Memory B cell (primary cell): Measurements from ENCODE around the gene HKDC1.

Experiments
- ATAC-seq: fragments of 150-1000 bp; cut with Tn5 transposase; 2 replicates; pipeline ENCODE4 v1.10.0; 2021; ENCODE audit warnings: low read depth, mild to moderate bottlenecking, moderate library complexity
- DNase-seq, 2 donors: peaks; one replicate each; pipeline ENCODE4 v3.0.0; 2022; ENCODE audit warnings: low spot score in 2 of 2
- H3K27ac Mint-ChIP-seq: one replicate; pipeline ENCODE4 v1.8.0; 2022; ENCODE audit warnings: mild to moderate bottlenecking, moderate library complexity, mixed read lengths
- H3K27me3 Mint-ChIP-seq: one replicate; pipeline ENCODE4 v1.8.0; 2022; ENCODE audit warnings: mixed read lengths
- H3K36me3 Mint-ChIP-seq: one replicate; pipeline ENCODE4 v1.8.0; 2022; ENCODE audit warnings: mild to moderate bottlenecking, mixed read lengths
- H3K4me1 Mint-ChIP-seq: one replicate; pipeline ENCODE4 v1.8.0; 2022; ENCODE audit warnings: mixed read lengths
- H3K4me3 Mint-ChIP-seq: one replicate; pipeline ENCODE4 v1.8.0; 2022; ENCODE audit warnings: mild to moderate bottlenecking, moderate library complexity, mixed read lengths
- H3K9me3 Mint-ChIP-seq: one replicate; pipeline ENCODE4 v1.8.0; 2022; ENCODE audit warnings: mixed read lengths

Gene HKDC1

DNA sequence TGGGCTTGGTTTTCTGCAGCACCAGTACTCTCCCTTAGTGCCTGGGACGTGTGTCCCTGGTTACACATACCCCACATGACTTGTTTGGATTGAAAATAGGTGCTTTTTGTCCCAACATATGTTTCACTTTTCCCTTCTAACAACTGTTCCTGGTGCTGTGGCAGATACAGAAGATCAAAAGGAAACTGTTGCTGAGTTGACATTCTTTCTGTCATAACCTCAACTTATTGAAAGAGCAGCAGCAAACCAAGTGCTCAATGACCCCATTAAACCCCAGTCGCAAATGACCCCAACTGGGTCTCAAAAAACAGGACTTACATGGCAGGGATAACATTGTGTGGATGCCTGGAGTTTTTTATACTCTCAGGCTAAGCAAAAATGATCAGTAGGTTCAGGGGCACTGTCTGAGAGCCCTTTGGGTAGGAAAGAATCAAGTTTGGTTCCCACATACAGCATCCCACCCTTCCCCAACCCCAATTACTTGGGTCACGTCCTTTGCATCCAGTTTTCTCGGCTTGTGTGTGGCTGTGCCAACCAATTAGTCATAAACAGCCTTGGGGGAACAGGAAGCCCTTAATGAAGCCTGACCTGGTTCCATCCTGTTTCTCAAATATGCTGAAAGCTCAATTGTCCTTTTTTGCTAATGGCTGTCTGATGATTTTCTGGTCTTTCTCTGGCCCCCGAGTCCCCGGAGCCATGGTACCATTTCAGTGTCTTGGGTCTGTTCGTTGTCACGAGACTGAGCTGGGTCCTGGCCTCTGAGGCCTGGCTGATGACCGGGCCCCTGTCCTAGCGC is 4.9 kb downstream of the HKDC1 start:
- Mint-ChIP-seq H3K27me3 (no peaks in the 10 kb centered on the region), H3K9me3 (no peaks in the 10 kb centered on the region), H3K4me3 (no peak overlapping the region), H3K4me1 (peaks cover 49% of the 10 kb centered on the region), H3K36me3 (no peaks in the 10 kb centered on the region), H3K27ac (peak overlapping the region; percentile 20)
- ATAC-seq: no peak
- no peak for DNase-seq

GRCh38 chr10:69225681-69226080 is 5.5 kb downstream of the HKDC1 start:
- H3K27me3 Mint-ChIP-seq: no peaks in the 10 kb centered on the region
- no peak overlapping the region for H3K27ac Mint-ChIP-seq
- no peak for DNase-seq
- ATAC-seq: no peak
- H3K36me3 Mint-ChIP-seq: no peaks in the 10 kb centered on the region
- peaks cover 47% of the 10 kb centered on the region for H3K4me1 Mint-ChIP-seq
- H3K9me3 Mint-ChIP-seq: no peaks in the 10 kb centered on the region
- H3K4me3 Mint-ChIP-seq: no peak overlapping the region

DNA sequence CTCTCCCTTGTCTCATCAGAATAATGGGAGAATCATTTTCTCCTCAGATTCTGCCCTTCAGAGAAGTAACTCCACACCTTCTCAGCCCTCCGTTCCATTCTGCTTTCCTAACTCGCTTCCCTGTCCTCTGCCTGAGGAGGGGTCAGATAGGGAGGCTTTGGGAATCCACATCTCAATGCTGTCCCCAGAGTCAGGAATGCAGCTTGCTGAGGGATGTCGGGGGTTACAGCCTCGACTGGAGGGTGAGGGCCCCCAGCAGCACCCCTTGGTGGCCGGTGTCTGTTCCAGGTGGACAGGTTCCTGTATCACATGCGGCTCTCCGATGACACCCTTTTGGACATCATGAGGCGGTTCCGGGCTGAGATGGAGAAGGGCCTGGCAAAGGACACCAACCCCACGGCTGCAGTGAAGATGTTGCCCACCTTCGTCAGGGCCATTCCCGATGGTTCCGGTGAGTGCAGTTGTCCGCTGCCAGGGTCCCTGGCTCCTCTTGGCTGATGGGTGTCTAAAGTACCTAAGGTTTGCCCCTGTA is 6.9 kb downstream of the HKDC1 start:
- H3K4me1 Mint-ChIP-seq: peaks cover 46% of the 10 kb centered on the region
- ATAC-seq (no peak), DNase-seq (no peak)
- no peak overlapping the region for H3K27ac Mint-ChIP-seq
- H3K36me3 Mint-ChIP-seq: no peaks in the 10 kb centered on the region
- no peaks in the 10 kb centered on the region for H3K9me3 Mint-ChIP-seq
- H3K27me3 Mint-ChIP-seq: no peaks in the 10 kb centered on the region
- H3K4me3 Mint-ChIP-seq: no peak overlapping the region

DNA sequence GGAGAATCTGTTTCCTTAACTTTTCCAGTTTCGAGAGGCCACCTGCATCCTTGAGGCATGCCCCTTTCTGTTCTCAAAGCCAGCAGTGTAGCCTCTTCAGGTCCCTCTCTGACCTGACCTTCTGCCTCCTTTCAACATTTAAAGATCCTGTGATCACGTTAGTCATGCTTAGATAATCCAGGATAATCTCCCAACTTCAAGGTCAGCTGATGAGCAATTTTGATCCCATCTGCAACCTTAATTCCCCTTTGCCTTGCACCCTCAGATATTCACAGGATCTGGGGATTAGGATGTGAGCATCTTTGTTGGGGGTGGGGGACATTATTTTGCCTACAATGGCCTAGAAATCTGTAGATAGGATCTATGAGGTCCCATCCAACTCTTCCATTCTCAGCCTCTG is 8.0 kb downstream of the HKDC1 start:
- H3K27ac Mint-ChIP-seq: no peak overlapping the region
- no peaks in the 10 kb centered on the region for H3K36me3 Mint-ChIP-seq
- ATAC-seq (no peak), DNase-seq (no peak)
- no peaks in the 10 kb centered on the region for H3K9me3 Mint-ChIP-seq
- H3K4me1 Mint-ChIP-seq: peaks cover 36% of the 10 kb centered on the region
- H3K27me3 Mint-ChIP-seq: no peaks in the 10 kb centered on the region
- H3K4me3 Mint-ChIP-seq: peak overlapping the region; percentile 89

GRCh38 chr10:69229616-69229916 is 9.4 kb downstream of the HKDC1 start:
- Mint-ChIP-seq H3K4me3 (peak overlapping the region; percentile 89), H3K4me1 (peaks cover 34% of the 10 kb centered on the region), H3K36me3 (no peaks in the 10 kb centered on the region), H3K27me3 (no peaks in the 10 kb centered on the region), H3K9me3 (no peaks in the 10 kb centered on the region), H3K27ac (peak overlapping the region; percentile 84)
- no peak for ATAC-seq
- DNase-seq: no peak

DNA sequence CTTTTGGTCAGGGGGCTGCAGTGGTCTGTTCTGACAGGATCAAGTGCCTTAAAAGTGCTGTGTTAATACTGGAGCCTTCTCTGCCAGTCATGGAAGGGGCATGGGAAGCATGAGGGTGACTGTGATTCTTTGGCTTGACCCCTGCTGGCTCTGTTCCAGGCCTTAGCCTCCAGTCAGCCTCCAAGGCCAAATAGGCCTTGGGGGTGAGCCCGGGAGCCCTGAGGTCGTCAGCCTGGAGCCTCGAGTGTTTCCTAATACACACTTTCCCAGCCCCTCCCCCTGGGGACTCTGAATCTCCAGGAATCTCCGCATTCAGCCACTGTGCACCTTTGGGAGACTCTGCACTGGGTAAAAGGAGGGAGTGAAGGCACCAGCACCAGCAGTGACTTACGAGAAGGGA is 10.0 kb downstream of the HKDC1 start:
- Mint-ChIP-seq H3K27ac (peak overlapping the region; percentile 84), H3K4me3 (no peak overlapping the region), H3K4me1 (peaks cover 30% of the 10 kb centered on the region), H3K9me3 (no peaks in the 10 kb centered on the region), H3K36me3 (no peaks in the 10 kb centered on the region), H3K27me3 (no peaks in the 10 kb centered on the region)
- ATAC-seq: no peak
- no peak for DNase-seq

DNA sequence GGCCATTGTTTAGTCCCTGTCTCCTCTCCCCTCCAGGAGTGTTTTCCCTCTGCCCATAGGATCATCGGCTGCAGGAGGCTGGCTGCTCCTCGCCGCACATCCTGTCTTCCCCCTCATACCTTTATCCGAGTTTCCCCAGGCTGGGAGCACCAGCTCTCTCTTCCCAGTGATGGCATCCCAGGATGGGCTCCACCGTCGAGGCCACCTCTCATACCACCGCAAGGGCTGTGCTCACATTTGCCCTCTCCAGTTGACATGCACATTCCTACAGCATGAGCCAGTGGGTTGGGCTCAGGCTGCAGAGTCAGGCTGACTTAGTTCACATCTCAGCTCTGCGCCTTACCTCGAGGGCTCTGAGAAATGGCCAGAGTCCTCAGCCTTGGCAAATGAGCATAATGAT is 12.1 kb downstream of the HKDC1 start:
- ATAC-seq (no peak), DNase-seq (no peak)
- Mint-ChIP-seq H3K36me3 (no peaks in the 10 kb centered on the region), H3K4me1 (peaks cover 24% of the 10 kb centered on the region), H3K9me3 (no peaks in the 10 kb centered on the region), H3K27ac (no peak overlapping the region), H3K4me3 (no peak overlapping the region), H3K27me3 (no peaks in the 10 kb centered on the region)

GRCh38 chr10:69232736-69233480 is 12.8 kb downstream of the HKDC1 start:
- Mint-ChIP-seq H3K27ac (peak overlapping the region; percentile 76), H3K9me3 (no peaks in the 10 kb centered on the region), H3K4me3 (no peak overlapping the region), H3K27me3 (no peaks in the 10 kb centered on the region), H3K4me1 (peaks cover 22% of the 10 kb centered on the region), H3K36me3 (no peaks in the 10 kb centered on the region)
- ATAC-seq: no peak
- DNase-seq: no peak

GRCh38 chr10:69234447-69234846 is 14.3 kb downstream of the HKDC1 start:
- Mint-ChIP-seq H3K27ac (no peak overlapping the region), H3K36me3 (no peaks in the 10 kb centered on the region), H3K27me3 (no peaks in the 10 kb centered on the region), H3K4me3 (no peak overlapping the region), H3K9me3 (no peaks in the 10 kb centered on the region), H3K4me1 (peaks cover 12% of the 10 kb centered on the region)
- DNase-seq: no peak
- no peak for ATAC-seq

DNA sequence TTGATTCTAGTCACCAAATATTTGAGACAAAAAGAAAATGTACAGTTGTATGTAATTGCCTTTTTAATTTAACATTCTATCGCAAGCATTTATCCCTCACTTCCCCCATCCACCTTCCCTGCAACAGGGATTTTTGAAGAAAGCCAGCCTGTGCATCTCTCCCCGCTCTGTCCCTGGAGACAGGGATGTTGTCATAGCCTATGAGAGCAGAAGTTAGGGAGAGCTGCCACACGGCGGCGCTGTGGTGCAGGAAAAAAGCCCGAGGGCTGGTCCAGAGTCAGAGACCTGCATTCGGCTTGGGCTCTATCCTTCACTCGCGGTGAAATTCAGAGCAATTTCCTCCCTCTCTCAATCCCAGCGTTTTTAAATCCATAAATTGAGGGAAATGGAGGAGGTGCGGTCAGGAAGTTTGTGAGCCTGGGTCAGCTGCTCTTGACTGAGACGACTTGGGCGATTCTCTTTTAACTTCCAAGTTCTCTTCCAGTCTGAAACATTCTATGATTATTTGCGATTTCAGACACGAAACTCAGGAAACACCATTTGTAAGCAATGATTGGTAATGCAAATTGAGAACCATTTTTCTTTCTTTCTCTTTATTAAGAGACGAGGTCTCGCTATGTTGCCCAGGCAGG is 17.5 kb downstream of the HKDC1 start:
- ATAC-seq: peak; percentile 100

DNA sequence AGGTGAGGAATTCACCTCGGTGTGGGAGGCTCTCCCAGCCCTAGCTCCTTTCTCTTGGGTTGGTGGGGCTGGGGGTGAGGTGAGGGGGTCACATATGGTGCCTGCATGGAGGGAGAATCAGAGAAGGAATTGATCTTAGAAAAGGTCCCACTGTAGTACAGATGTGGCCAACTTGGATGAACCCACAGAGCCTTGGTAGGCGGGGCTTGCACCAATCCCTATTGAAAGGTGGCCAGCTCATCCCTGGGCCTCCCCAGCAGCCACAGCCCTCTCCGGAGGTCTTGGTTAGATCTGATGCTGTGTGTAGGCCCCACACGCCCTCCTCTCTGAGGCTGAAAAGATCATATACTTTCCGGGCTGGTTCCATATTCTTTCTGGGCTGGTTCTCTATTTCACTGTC is 19.0 kb downstream of the HKDC1 start:
- Mint-ChIP-seq H3K9me3 (no peaks in the 10 kb centered on the region), H3K4me3 (no peak overlapping the region), H3K27me3 (no peaks in the 10 kb centered on the region), H3K4me1 (peaks cover 3% of the 10 kb centered on the region), H3K36me3 (no peaks in the 10 kb centered on the region), H3K27ac (no peak overlapping the region)
- DNase-seq (no peak), ATAC-seq (no peak)

More for the DNA sequence above, 17.5 kb downstream of the HKDC1 start:
- H3K4me3 Mint-ChIP-seq: no peak overlapping the region
- no peak overlapping the region for H3K27ac Mint-ChIP-seq
- H3K9me3 Mint-ChIP-seq: no peaks in the 10 kb centered on the region
- H3K4me1 Mint-ChIP-seq: peaks cover 3% of the 10 kb centered on the region
- no peaks in the 10 kb centered on the region for H3K27me3 Mint-ChIP-seq
- peak; percentile 86 to 87 for DNase-seq
- H3K36me3 Mint-ChIP-seq: no peaks in the 10 kb centered on the region

- peaks cover 3% of the 10 kb centered on the region for H3K4me1 Mint-ChIP-seq
- no peaks in the 10 kb centered on the region for H3K9me3 Mint-ChIP-seq
These were observed 19.8 kb downstream of the HKDC1 start for GRCh38 chr10:69239816-69240434.

DNA sequence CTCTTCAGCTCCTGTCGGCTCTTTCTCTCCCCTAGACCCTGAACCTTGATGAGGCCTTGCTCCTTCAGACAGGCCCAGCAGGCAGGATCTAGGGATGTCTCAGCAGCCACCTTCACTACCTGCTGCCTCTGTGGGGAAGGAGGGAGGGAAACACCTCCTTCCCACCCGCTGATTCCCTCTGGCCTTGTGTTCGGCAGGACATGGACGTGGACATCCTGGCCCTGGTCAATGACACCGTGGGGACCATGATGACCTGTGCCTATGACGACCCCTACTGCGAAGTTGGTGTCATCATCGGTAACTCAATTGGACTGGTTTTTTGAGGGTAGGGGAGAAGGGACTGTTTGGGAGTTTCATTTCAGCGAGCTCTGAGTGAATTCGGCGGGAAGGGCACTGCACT is 20.3 kb downstream of the HKDC1 start:
- no peaks in the 10 kb centered on the region for H3K36me3 Mint-ChIP-seq
- no peak overlapping the region for H3K27ac Mint-ChIP-seq
- no peaks in the 10 kb centered on the region for H3K9me3 Mint-ChIP-seq
- H3K4me1 Mint-ChIP-seq: peaks cover 3% of the 10 kb centered on the region
- H3K27me3 Mint-ChIP-seq: no peaks in the 10 kb centered on the region
- ATAC-seq: no peak
- DNase-seq: no peak
- no peak overlapping the region for H3K4me3 Mint-ChIP-seq

More at GRCh38 chr10:69239816-69240434, 19.8 kb downstream of the HKDC1 start:
- no peak for ATAC-seq
- Mint-ChIP-seq H3K4me3 (no peak overlapping the region), H3K27me3 (no peaks in the 10 kb centered on the region), H3K27ac (no peak overlapping the region), H3K36me3 (no peaks in the 10 kb centered on the region)
- DNase-seq: no peak

- Mint-ChIP-seq H3K27ac (no peak overlapping the region), H3K4me3 (no peak overlapping the region), H3K4me1 (peaks cover 3% of the 10 kb centered on the region), H3K36me3 (no peaks in the 10 kb centered on the region), H3K9me3 (no peaks in the 10 kb centered on the region), H3K27me3 (no peaks in the 10 kb centered on the region)
- no peak for ATAC-seq
- DNase-seq: no peak
These were observed 21.4 kb downstream of the HKDC1 start for GRCh38 chr10:69241575-69241974.
